ENCODE results near the gene NAALADL2. TPM values are rescaled to one million over a fixed set of nuclear protein-coding genes. Genes with fewer than 3 reads are reported as not detected.

Gene NAALADL2
- total and polyA plus RNA-seq, 9 of the 15 experiments (the other 6 are each of a cell fraction or from before 2014, with no cell fraction given): 0.29 to 1.1 (median 0.79) TPM; not detected in 1

- intact Hi-C loops (cut with micrococcal nuclease) (no loop called here), in situ Hi-C loops (cut with MboI) (no loop called here)
- no peaks in the 10 kb centered on the region for H3K4me1 ChIP-seq (replicated peaks in 1 of 2; ENCODE audit: control insufficient read depth in 2 of 2, insufficient read depth in 2 of 2, low read length in 2 of 2)
- no peaks in the 10 kb centered on the region for H3K27me3 ChIP-seq (ENCODE audit: control insufficient read depth in 2 of 2, insufficient read depth in 2 of 2, low read length in 2 of 2)
- H3K9me3 ChIP-seq (replicated peaks; ENCODE audit: control insufficient read depth, insufficient read depth, low read depth, low read length): no peaks in the 10 kb centered on the region; the same call in 1 of the 2 replicates
- ATAC-seq (no peak), DNase-seq (ENCODE audit: extremely low read depth in 1 of 4, low spot score in 3 of 4) (no peak), FAIRE-seq (no peak)
- CTCF ChIA-PET (ENCODE audit: low intra/inter-chr PET ratio): no interaction called here
- WGBS (ENCODE audit: insufficient coverage, low coverage, missing lambda C conversion rate): 2% methylated on average over 3 of the region's 3 CpGs
- no peak overlapping the region for H3K9ac ChIP-seq (ENCODE audit: insufficient read depth in 1 of 2, low read depth in 2 of 2, low read length in 2 of 2)
- no peaks in the 10 kb centered on the region for H3K79me2 ChIP-seq (ENCODE audit: control insufficient read depth, insufficient read depth, low read length)
- no peak overlapping the region for H3K4me3 ChIP-seq
- H4K20me1 ChIP-seq (replicated peaks; ENCODE audit: control insufficient read depth, insufficient read depth, low read length): no peaks in the 10 kb centered on the region
- no peaks in the 10 kb centered on the region for H3K36me3 ChIP-seq (ENCODE audit: control insufficient read depth, insufficient read depth, low read length)
- POLR2A ChIA-PET: no interaction called here
- H2AFZ ChIP-seq (ENCODE audit: low read depth, low read length): no peak overlapping the region
- no peak overlapping the region for H3K4me2 ChIP-seq (ENCODE audit: insufficient read depth, low read length)
- TF ChIP-seq ZNF655 (CRISPR knock-in tag; IDR thresholded peaks at IDR 0.05): no peak
- no peak for TF ChIP-seq TCF15 (CRISPR knock-in tag; IDR thresholded peaks at IDR 0.05)
- no peak for TF ChIP-seq MXD1 (CRISPR knock-in tag; IDR thresholded peaks at IDR 0.05; ENCODE audit: borderline replicate concordance, poor library complexity, severe bottlenecking)
- TF ChIP-seq MBD2 (IDR thresholded peaks at IDR 0.05; ENCODE audit: borderline replicate concordance, low read depth): no peak
- TF ChIP-seq MAZ (CRISPR knock-in tag; conservative IDR thresholded peaks at IDR 0.05 in 1 of 2, IDR thresholded peaks at IDR 0.05 in 1 of 2): no peak
- TF ChIP-seq THRA (IDR thresholded peaks at IDR 0.05): no peak
- no peak overlapping the region for H3K27ac ChIP-seq (ENCODE audit: extremely low read depth, low read depth, low read length)
- no peaks in the 10 kb centered on the region for H3K9me1 ChIP-seq (ENCODE audit: control insufficient read depth, insufficient read depth, low read length)
- BruUV-seq (replicated peaks): no TSS peak
Observed at GRCh38 chr3:174859756-174860155, 622 bp downstream of the NAALADL2 start.
